DND-41 (cell line): ENCODE measurements around the gene MCF2L.
"Not testable (repeated sequence)": the region's sequence is repeated elsewhere in the genome, so short reads cannot be mapped to it uniquely, and the experiment has no call there.

Experiments
- ATAC-seq: fragments of 200-7000 bp; cut with Tn5 transposase; 3 replicates; pipeline ENCODE4 v1.9.1; 2021; ENCODE audit warnings: low read depth; ENCODE audit not compliant: insufficient read depth
- DNase-seq: peaks from one replicate; pipeline ENCODE4 v3.0.0-alpha.2; 2020
- H2AFZ ChIP-seq: 2 replicates; pipeline ENCODE4 v1.6.0; 2012; ENCODE audit warnings: low read depth, low read length
- H3K27ac ChIP-seq: 2 replicates; pipeline ENCODE4 v1.5.1; 2012; ENCODE audit warnings: low read length, inconsistent platforms
- H3K27me3 ChIP-seq: fragments of 200-600 bp; sonication (generic); 2 replicates; pipeline ENCODE4 v1.6.0; 2012; ENCODE audit warnings: low read length, mild to moderate bottlenecking, inconsistent platforms; ENCODE audit not compliant: insufficient read depth, poor library complexity
- H3K36me3 ChIP-seq: 2 replicates; pipeline ENCODE4 v1.5.1; 2012; ENCODE audit warnings: low read length, inconsistent platforms; ENCODE audit not compliant: insufficient read depth
- H3K4me1 ChIP-seq: 2 replicates; pipeline ENCODE4 v1.5.1; 2012; ENCODE audit warnings: mild to moderate bottlenecking, low read length; ENCODE audit not compliant: insufficient read depth
- H3K4me2 ChIP-seq: 2 replicates; pipeline ENCODE4 v1.6.0; 2012; ENCODE audit warnings: mild to moderate bottlenecking, moderate library complexity, low read length, inconsistent platforms; ENCODE audit not compliant: insufficient read depth
- H3K4me3 ChIP-seq, 2 experiments: fragments of 200-600 bp in 1 of 2; shearing (Covaris generic) in 1 of 2; 2 replicates each; pipeline ENCODE4 v1.5.1; 2012 to 2016; ENCODE audit warnings: inconsistent platforms in 2 of 2, low read length in 2 of 2, mild to moderate bottlenecking in 2 of 2, low read depth in 1 of 2, moderate library complexity in 1 of 2
- H3K79me2 ChIP-seq: 2 replicates; pipeline ENCODE4 v1.6.0; 2012; ENCODE audit warnings: low read length, inconsistent platforms; ENCODE audit not compliant: insufficient read depth
- H3K9ac ChIP-seq: 2 replicates; pipeline ENCODE4 v1.6.0; 2012; ENCODE audit warnings: low read depth, mild to moderate bottlenecking, inconsistent platforms, low read length, moderate library complexity
- H3K9me3 ChIP-seq: 2 replicates; pipeline ENCODE4 v1.5.1; 2012; ENCODE audit warnings: low read length, moderate library complexity, mild to moderate bottlenecking, inconsistent platforms; ENCODE audit not compliant: insufficient read depth, severe bottlenecking
- H4K20me1 ChIP-seq: 2 replicates; pipeline ENCODE4 v1.6.0; 2012; ENCODE audit warnings: low read length; ENCODE audit not compliant: insufficient read depth
- CTCF ChIP-seq: IDR thresholded peaks from 2 replicates; pipeline ENCODE4 v1.5.1; 2012; ENCODE audit warnings: borderline replicate concordance, low read length, moderate library complexity, mild to moderate bottlenecking; ENCODE audit not compliant: poor library complexity, severe bottlenecking; ENCODE audit errors: extremely low read depth
- EZH2 ChIP-seq: IDR thresholded peaks from 3 replicates; pipeline ENCODE4 v1.6.1; 2012; ENCODE audit warnings: borderline replicate concordance, low read depth, mild to moderate bottlenecking, moderate library complexity, low read length, inconsistent platforms; ENCODE audit not compliant: severe bottlenecking

Gene MCF2L

GRCh38 chr13:112941765-112942164 lies 27.2 kb upstream of the MCF2L start:
- H3K4me1 ChIP-seq, H3K79me2 ChIP-seq, H3K4me2 ChIP-seq, ATAC-seq, H3K27ac ChIP-seq, H3K36me3 ChIP-seq, H4K20me1 ChIP-seq, DNase-seq, H3K9me3 ChIP-seq, H3K9ac ChIP-seq, H3K4me3 ChIP-seq, H2AFZ ChIP-seq, H3K27me3 ChIP-seq: not testable (repeated sequence)
- peak; percentile 2 for TF ChIP-seq CTCF

- ATAC-seq (peak; percentile 100), DNase-seq (peak; percentile 96)
- Histone ChIP-seq H3K4me2 (peak overlapping the region; percentile 41; the same call in 1 of the 2 replicates), H3K4me3 (no peak overlapping the region), H4K20me1 (no peaks in the 10 kb centered on the region), H2AFZ (no peak overlapping the region), H3K27ac (no peak overlapping the region), H3K79me2 (no peaks in the 10 kb centered on the region), H3K27me3 (peaks cover 14% of the 10 kb centered on the region), H3K4me1 (peaks cover 7% of the 10 kb centered on the region), H3K36me3 (no peaks in the 10 kb centered on the region), H3K9ac (no peak overlapping the region), H3K9me3 (no peaks in the 10 kb centered on the region)
- TF ChIP-seq EZH2 (no peak), CTCF (peak; percentile 100)
These were observed 26.2 kb upstream of the MCF2L start for GRCh38 chr13:112942689-112943308.

DNA sequence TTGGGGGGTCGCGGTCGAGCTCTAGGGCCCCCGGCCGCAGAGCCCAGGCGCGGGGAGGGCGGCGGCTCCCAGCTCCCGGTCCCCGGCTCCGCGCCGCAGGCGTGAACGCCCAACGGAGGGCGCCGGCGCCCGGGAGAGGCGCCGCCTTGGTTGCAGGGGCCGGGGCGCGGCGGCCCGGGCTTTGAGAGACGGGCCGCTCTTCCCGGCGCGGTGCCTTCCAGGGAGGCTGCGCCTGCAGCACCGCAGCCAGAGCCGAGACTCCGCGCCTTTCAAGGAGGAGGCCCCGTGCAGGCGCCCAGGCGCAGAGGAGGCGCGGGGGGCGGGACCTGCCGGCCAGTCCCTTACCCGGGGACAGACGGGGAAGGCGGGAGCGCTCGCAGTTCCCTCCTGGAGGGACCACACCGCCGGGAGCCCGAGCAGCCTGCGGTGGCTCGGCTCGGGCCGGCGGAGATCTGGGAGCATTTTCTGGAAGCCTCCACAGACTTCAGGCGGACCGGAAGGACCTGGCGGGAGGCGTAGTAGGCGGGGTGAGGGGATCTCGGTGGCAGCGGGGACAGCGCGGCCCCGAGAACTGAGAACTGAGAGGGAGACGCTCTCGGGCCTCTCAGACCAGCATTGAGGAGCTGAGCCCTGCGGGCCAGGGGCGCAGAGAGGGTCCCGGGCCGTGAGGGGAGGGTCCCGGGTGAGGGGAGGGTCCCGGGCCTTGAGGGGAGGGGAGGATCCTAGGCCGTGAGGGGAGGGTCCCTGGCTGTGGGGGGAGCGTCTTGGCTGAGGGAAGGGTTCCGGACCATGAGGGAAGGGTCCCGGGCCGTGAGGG lies 25.5 kb upstream of the MCF2L start:
- peaks cover 15% of the 10 kb centered on the region for H3K27me3 ChIP-seq
- H3K9me3 ChIP-seq, result no peaks in the 10 kb centered on the region
- no peak overlapping the region for H3K4me2 ChIP-seq
- ATAC-seq (no peak), DNase-seq (no peak)
- no peak overlapping the region for H2AFZ ChIP-seq
- H3K36me3 ChIP-seq, result no peaks in the 10 kb centered on the region
- H3K9ac ChIP-seq, result no peak overlapping the region
- H4K20me1 ChIP-seq, result no peaks in the 10 kb centered on the region
- H3K4me3 ChIP-seq, result no peak overlapping the region
- TF ChIP-seq EZH2 (no peak), CTCF (no peak)
- no peak overlapping the region for H3K27ac ChIP-seq
- no peaks in the 10 kb centered on the region for H3K79me2 ChIP-seq
- peaks cover 7% of the 10 kb centered on the region for H3K4me1 ChIP-seq
